Measurements from ENCODE around the gene SLC16A2. TPM values are rescaled to one million over a fixed set of nuclear protein-coding genes. Genes with fewer than 3 reads are reported as not detected.

The SLC16A2 gene
- 10 to 100 TPM in 1 of 3 donors, 1 to 10 TPM in 2; 4.8 to 10.8 (median 6.6) TPM for total RNA-seq

DNA sequence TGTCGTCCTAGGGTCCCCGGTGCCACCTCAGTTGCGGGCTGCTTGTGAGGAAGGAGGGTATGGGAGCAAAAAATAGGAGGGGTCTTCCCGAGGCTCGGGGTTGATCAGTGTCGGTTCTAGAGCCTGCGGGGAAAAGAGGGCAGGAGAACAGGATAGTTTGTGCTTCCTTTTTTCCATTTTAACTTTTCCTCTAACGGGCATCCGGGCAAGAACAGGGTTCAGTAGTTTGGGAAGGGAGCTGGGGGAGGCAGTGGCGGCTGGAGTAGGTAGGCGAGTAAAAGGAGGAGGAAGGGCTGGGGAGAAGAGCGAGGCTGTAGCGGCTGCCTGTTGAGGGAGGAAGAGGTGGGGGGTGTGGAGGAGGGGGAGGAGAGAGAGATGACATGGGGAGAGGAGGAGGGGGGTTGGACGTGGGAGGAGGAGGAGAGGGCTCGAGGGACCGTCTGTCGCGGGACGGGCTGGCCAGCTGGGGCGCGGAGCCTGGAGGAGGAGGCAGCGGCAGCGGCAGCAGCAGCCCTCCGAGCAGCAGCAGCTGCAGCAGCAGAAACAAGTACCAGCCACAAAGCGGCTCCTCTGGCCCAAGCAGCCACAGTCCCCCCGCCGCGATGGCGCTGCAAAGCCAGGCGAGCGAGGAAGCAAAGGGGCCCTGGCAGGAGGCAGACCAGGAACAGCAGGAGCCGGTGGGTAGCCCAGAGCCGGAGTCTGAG, at the start of gene SLC16A2:
Gene SLC16A2, plus strand, starts transcription at position 458 of the 704 bp plus-strand sequence. Its CDS starts 145 bp downstream, at position 603.
- Histone ChIP-seq H3K36me3 (no peaks in the 10 kb centered on the region), H3K4me1 (no peaks in the 10 kb centered on the region), H3K9me3 (no peaks in the 10 kb centered on the region), H3K27me3 (peaks cover 0 to 51% of the 10 kb centered on the region in 2 donors), H3K27ac (peak within 1 kb of the TSS; percentile 88 to 96), H3K4me3 (peak within 1 kb of the TSS; percentile 50 to 63 (median 56))
- DNase-seq (ENCODE audit: low spot score in 2 of 2) = peak; percentile 65 to 72
- intact Hi-C loops (cut with DNase I; ENCODE audit: low total_unique reads) = no loop called here
- TF ChIP-seq POLR2A (IDR thresholded peaks at IDR 0.05) = no peak
- no peak for TF ChIP-seq POLR2AphosphoS5 (IDR thresholded peaks at IDR 0.05)
- TF ChIP-seq CTCF (IDR thresholded peaks at IDR 0.05) = no peak

- Histone ChIP-seq H3K4me3 (no peak overlapping the region), H3K27ac (no peak overlapping the region), H3K27me3 (peaks cover 0 to 29% of the 10 kb centered on the region in 2 donors), H3K36me3 (no peaks in the 10 kb centered on the region), H3K9me3 (no peaks in the 10 kb centered on the region), H3K4me1 (no peaks in the 10 kb centered on the region)
- intact Hi-C loops (cut with DNase I; ENCODE audit: low total_unique reads) = no loop called here
- no peak for TF ChIP-seq POLR2A (IDR thresholded peaks at IDR 0.05)
- TF ChIP-seq CTCF (IDR thresholded peaks at IDR 0.05) = no peak
- TF ChIP-seq POLR2AphosphoS5 (IDR thresholded peaks at IDR 0.05) = no peak
- no peak for DNase-seq (ENCODE audit: low spot score in 2 of 2)
These were observed 49.0 kb upstream of the SLC16A2 start for GRCh38 chrX:74372272-74372671.

DNA sequence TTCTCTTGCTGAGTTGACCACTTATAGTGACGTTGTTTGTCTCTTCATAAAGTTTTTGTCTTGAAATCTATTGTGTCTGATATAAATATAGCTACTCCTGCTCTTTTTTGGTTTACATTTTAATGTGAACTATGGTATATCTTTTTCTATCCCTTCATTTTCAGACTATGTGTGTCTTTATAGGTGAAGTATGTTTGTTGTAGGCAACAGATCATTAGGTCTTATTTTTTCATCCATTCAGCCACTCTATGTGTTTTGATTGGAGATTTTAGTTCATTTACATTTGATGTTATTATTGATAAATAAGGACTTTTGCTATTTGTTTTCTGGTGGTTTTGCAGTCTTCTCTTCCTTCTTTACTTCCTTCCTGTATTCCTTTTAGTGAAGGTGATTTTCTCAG, 44.0 kb upstream of the SLC16A2 start:
- H3K4me1 ChIP-seq = no peaks in the 10 kb centered on the region
- H3K36me3 ChIP-seq = no peaks in the 10 kb centered on the region
- peaks cover 0 to 21% of the 10 kb centered on the region in 2 donors for H3K27me3 ChIP-seq
- no peaks in the 10 kb centered on the region for H3K9me3 ChIP-seq
- H3K4me3 ChIP-seq = no peak overlapping the region
- DNase-seq (ENCODE audit: low spot score in 2 of 2) = no peak
- H3K27ac ChIP-seq = no peak overlapping the region
- intact Hi-C loops (cut with DNase I; ENCODE audit: low total_unique reads) = no loop called here
- TF ChIP-seq POLR2AphosphoS5 (IDR thresholded peaks at IDR 0.05) = no peak
- no peak for TF ChIP-seq POLR2A (IDR thresholded peaks at IDR 0.05)
- no peak for TF ChIP-seq CTCF (IDR thresholded peaks at IDR 0.05)

- intact Hi-C loops (cut with DNase I; ENCODE audit: low total_unique reads) = no loop called here
- peaks cover 0 to 2% of the 10 kb centered on the region in 2 donors for H3K9me3 ChIP-seq
- peaks cover 0 to 29% of the 10 kb centered on the region in 2 donors for H3K27me3 ChIP-seq
- TF ChIP-seq POLR2A (IDR thresholded peaks at IDR 0.05) (no peak), CTCF (IDR thresholded peaks at IDR 0.05) (peak; percentile 35 to 61 (median 51)), POLR2AphosphoS5 (IDR thresholded peaks at IDR 0.05) (no peak)
- DNase-seq (ENCODE audit: low spot score in 2 of 2) = peak; percentile 46 to 51
- H3K27ac ChIP-seq = no peak overlapping the region
- no peaks in the 10 kb centered on the region for H3K36me3 ChIP-seq
- H3K4me1 ChIP-seq = no peaks in the 10 kb centered on the region
- no peak overlapping the region for H3K4me3 ChIP-seq
These were observed 38.7 kb upstream of the SLC16A2 start for GRCh38 chrX:74382613-74383012.

- DNase-seq (ENCODE audit: low spot score in 2 of 2) = no peak
- Histone ChIP-seq H3K4me3 (no peak overlapping the region), H3K4me1 (no peaks in the 10 kb centered on the region), H3K27ac (no peak overlapping the region), H3K9me3 (peaks cover 0 to 4% of the 10 kb centered on the region in 2 donors), H3K27me3 (peaks cover 0 to 33% of the 10 kb centered on the region in 2 donors), H3K36me3 (no peaks in the 10 kb centered on the region)
- intact Hi-C loops (cut with DNase I; ENCODE audit: low total_unique reads) = no loop called here
- TF ChIP-seq CTCF (IDR thresholded peaks at IDR 0.05) (peak in 1 of 3 donors; percentile 11), POLR2AphosphoS5 (IDR thresholded peaks at IDR 0.05) (no peak), POLR2A (IDR thresholded peaks at IDR 0.05) (no peak)
These were observed 37.7 kb upstream of the SLC16A2 start for GRCh38 chrX:74383611-74384010.
